Bronchial epithelial cell (primary cell): Measurements from ENCODE around the gene CPNE2. TPM values are rescaled to one million over a fixed set of nuclear protein-coding genes. Genes with fewer than 3 reads are reported as not detected.
A peak's percentile ranks its signal among the peaks of the same experiment; 100 is the strongest.

ENCODE experiments used
- DNase-seq: peaks from one replicate; pipeline ENCODE4 v3.0.0-alpha.2; 2010; ENCODE audit warnings: low read depth
- FAIRE-seq: peaks from 2 replicates; lab custom pipeline; 2011; peaks lifted over from hg19 to GRCh38; lab: Jason Lieb, UNC
- H3K27me3 ChIP-seq: 2 replicates; pipeline ENCODE4 v1.5.1; 2011; ENCODE audit warnings: low read length; ENCODE audit not compliant: control insufficient read depth, insufficient read depth
- H3K36me3 ChIP-seq: 2 replicates; pipeline ENCODE4 v1.5.1; 2011; ENCODE audit warnings: low read length; ENCODE audit not compliant: control insufficient read depth, insufficient read depth
- H3K4me3 ChIP-seq: 2 replicates; pipeline ENCODE4 v1.5.1; 2011; ENCODE audit warnings: mild to moderate bottlenecking, low read depth, low read length, control low read depth
- total RNA-seq: library from RNA; depleted of rRNA; stranded (reverse); fragments of >200 nt; gene quantifications from 2 replicates; pipeline ENCODE4 v1.2.1, GENCODE V29; 2014
- TF ChIP-seq, protein P1 (sequence below): IDR thresholded peaks from 2 replicates; pipeline ENCODE4 v1.5.1; 2011; ENCODE audit warnings: mild to moderate bottlenecking, moderate library complexity, low read length, control low read depth, inconsistent platforms; ENCODE audit not compliant: insufficient read depth, severe bottlenecking

CPNE2 gene
- total RNA-seq, 1 donor from 2014 or later = 5.0 TPM

DNA sequence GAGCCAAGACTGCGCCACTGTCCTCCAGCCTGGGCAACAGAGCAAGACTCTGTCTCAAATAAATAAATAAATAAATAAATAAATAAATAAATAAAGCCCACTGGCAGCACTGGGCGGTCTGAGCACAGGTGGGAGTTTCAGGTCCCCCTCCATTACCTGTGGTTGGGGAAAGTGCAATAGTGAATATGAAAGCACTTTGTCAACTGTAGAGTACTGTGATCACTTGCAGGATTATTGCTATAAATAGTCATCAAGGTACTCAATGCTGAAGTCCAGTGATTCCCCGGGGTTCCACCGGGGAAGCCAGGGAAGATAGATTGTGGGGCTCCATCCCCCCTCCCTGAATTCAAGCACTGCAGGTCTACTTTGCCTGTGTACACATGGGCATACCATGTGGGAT lies 42.7 kb upstream of the CPNE2 start:
- Histone ChIP-seq H3K4me3 (no peak overlapping the region), H3K27me3 (no peaks in the 10 kb centered on the region), H3K36me3 (no peaks in the 10 kb centered on the region)
- FAIRE-seq (no peak), DNase-seq (no peak)
- TF ChIP-seq, protein P1, sequence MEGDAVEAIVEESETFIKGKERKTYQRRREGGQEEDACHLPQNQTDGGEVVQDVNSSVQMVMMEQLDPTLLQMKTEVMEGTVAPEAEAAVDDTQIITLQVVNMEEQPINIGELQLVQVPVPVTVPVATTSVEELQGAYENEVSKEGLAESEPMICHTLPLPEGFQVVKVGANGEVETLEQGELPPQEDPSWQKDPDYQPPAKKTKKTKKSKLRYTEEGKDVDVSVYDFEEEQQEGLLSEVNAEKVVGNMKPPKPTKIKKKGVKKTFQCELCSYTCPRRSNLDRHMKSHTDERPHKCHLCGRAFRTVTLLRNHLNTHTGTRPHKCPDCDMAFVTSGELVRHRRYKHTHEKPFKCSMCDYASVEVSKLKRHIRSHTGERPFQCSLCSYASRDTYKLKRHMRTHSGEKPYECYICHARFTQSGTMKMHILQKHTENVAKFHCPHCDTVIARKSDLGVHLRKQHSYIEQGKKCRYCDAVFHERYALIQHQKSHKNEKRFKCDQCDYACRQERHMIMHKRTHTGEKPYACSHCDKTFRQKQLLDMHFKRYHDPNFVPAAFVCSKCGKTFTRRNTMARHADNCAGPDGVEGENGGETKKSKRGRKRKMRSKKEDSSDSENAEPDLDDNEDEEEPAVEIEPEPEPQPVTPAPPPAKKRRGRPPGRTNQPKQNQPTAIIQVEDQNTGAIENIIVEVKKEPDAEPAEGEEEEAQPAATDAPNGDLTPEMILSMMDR = no peak

DNA sequence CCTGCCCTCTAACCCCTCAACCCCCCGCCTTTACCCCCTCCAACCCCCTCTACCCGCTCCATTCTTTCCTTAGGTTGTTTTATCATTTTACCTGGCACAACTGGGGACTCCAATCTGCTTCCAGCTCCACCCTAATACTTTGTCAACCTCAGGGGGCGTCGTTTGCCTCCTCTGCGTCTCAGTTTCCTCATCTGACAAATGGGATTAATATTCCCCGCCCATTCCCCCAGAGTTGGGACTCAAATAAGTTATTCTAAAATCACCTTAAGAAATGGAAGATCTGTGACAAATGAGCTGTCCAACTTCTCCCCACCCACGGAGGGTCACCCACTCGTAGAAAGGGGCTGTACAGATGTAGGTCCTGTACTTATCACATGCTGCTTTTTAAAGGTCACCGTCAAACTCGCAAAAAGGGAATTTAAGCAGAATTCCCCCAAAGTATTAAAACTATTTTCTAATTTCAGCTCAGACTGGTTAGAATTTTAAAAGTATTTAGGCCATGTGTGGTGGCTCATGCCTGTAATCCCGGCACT lies 40.6 kb upstream of the CPNE2 start:
- TF ChIP-seq, protein P1 = no peak
- FAIRE-seq (no peak), DNase-seq (no peak)
- no peak overlapping the region for H3K4me3 ChIP-seq
- H3K36me3 ChIP-seq = no peaks in the 10 kb centered on the region
- no peaks in the 10 kb centered on the region for H3K27me3 ChIP-seq

DNA sequence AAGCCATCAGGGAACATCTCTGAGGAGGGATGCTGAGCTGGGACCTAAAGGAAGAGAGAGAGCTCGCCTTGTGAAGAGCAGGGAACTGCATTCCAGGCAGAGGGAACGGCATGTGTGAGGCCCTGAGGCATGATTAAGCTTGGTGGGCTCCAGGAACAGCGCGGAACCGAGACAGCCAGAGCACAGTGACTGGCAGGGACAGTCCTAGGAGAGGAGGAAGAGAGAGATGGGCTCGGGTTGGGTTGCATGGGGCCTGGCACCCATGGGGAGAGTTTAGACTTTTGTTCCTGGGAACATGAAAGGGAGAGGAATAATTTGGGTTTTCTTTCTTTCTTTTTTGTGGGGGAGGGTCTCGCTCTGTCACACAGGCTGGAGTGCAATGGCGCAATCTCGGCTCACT lies 39.2 kb upstream of the CPNE2 start:
- Histone ChIP-seq H3K27me3 (no peaks in the 10 kb centered on the region), H3K36me3 (no peaks in the 10 kb centered on the region), H3K4me3 (no peak overlapping the region)
- DNase-seq = no peak
- TF ChIP-seq, protein P1 = no peak
- no peak for FAIRE-seq

DNA sequence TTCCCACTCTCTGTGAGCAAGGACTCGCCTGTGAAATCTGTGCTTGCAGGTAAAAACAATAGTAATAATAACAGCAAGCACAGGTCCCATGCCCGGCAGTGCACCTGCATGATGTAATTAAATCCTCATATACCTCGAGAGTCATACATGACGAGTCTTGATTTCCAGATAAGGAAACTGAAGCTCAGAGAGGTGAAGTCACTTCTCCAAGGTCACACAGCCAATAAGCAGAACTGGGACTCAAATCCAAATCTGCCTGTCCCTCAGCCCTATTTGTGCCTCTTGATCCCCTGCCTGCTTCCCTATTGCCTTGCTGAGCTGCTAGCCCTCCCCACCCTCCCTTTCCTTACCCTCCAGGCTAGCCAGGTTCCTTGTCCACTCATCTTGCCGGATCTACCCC lies 38.0 kb upstream of the CPNE2 start:
- Histone ChIP-seq H3K36me3 (no peaks in the 10 kb centered on the region), H3K4me3 (no peak overlapping the region), H3K27me3 (no peaks in the 10 kb centered on the region)
- no peak for DNase-seq
- TF ChIP-seq, protein P1 = no peak
- no peak for FAIRE-seq

DNA sequence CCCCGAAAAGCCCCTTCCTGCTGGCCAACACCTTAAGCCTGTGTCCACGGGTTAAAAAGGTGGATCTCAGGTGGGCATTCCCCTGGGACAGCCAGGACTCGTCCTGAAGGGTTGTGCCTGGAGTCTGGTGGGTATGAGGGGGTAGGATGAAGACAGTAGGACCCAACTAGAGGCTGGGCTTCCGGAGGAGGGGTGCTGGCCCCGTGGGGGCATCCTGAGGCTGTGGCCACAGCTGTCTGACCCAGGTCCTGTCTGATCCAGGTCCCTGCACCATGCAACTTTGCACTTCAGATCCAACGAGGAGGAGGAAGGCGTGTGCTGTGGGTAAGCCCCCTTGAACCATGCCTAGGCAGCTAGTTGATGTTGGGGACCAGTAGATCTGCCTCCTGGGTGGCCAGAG lies 37.6 kb upstream of the CPNE2 start:
- DNase-seq (no peak), FAIRE-seq (peak; percentile 40)
- Histone ChIP-seq H3K36me3 (no peaks in the 10 kb centered on the region), H3K4me3 (no peak overlapping the region), H3K27me3 (no peaks in the 10 kb centered on the region)
- TF ChIP-seq, protein P1 = no peak

DNA sequence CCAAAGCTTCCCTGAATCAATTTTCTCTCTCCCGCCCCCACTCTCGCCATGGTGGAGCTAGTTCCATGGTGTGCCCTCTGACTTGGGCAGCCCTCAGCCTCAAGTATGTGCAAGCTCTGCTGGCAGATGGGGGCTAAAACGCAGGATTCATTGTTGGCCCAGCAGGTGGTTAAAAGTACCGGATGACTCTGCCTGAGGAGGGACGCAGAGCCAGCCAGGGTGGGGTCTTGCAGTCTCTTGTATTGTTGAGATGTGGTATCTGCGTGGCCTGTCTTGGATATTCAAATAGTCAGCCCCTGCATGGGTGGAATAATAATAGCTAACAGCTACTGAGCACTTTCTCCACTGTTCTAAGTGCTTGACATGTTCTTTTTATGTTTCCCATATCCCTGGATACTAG lies 36.7 kb upstream of the CPNE2 start:
- TF ChIP-seq, protein P1 = no peak
- H3K4me3 ChIP-seq = no peak overlapping the region
- no peak for DNase-seq
- H3K36me3 ChIP-seq = no peaks in the 10 kb centered on the region
- H3K27me3 ChIP-seq = no peaks in the 10 kb centered on the region
- no peak for FAIRE-seq
